B cell (primary cell): ENCODE results near the gene CHST15.

Source experiments
- EZH2 ChIP-seq: IDR thresholded peaks from 2 replicates; pipeline ENCODE4 v1.6.1; 2012; ENCODE audit warnings: borderline replicate concordance, low read depth, mild to moderate bottlenecking, moderate library complexity, low read length; ENCODE audit not compliant: insufficient read depth, poor library complexity, severe bottlenecking
- TF ChIP-seq, protein P1 (sequence below): fragments of 200-600 bp; IDR thresholded peaks from one replicate; pipeline ENCODE4 v1.8.0; 2022; ENCODE audit warnings: antibody characterized with exemption, mild to moderate bottlenecking

DNA sequence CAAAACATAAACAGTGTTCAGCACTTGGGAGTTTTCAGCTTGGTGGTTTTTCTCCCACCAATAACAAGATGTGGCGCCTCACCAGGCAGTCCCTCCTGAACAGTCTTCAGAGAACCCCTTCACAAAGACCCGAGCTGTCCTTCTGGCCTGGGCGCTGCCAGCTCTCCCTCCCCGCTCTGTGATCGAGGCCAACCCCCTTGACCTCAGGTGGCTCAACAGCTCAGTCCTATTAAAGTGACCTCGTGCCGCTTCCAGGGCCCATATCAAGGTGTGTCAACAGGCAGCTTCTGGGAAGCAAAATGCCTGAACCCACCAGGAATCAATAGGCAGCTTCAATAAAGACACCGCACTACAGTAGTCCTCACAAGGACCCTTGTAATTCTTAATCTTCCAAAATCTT, 63.3 kb downstream of the CHST15 start:
- TF ChIP-seq, protein P1, sequence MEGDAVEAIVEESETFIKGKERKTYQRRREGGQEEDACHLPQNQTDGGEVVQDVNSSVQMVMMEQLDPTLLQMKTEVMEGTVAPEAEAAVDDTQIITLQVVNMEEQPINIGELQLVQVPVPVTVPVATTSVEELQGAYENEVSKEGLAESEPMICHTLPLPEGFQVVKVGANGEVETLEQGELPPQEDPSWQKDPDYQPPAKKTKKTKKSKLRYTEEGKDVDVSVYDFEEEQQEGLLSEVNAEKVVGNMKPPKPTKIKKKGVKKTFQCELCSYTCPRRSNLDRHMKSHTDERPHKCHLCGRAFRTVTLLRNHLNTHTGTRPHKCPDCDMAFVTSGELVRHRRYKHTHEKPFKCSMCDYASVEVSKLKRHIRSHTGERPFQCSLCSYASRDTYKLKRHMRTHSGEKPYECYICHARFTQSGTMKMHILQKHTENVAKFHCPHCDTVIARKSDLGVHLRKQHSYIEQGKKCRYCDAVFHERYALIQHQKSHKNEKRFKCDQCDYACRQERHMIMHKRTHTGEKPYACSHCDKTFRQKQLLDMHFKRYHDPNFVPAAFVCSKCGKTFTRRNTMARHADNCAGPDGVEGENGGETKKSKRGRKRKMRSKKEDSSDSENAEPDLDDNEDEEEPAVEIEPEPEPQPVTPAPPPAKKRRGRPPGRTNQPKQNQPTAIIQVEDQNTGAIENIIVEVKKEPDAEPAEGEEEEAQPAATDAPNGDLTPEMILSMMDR: no peak
- no peak for TF ChIP-seq EZH2
